Stimulated activated CD4-positive, alpha-beta T cell treated with anti-CD3 and anti-CD28 coated beads, Interleukin-4, amount 100 ng/mL, for 24 hours (primary cell): ENCODE measurements around the gene EGFR.

Experiments used
- DNase-seq: peaks from one replicate; pipeline ENCODE4 v3.0.0-alpha.2; 2020

EGFR gene

DNA sequence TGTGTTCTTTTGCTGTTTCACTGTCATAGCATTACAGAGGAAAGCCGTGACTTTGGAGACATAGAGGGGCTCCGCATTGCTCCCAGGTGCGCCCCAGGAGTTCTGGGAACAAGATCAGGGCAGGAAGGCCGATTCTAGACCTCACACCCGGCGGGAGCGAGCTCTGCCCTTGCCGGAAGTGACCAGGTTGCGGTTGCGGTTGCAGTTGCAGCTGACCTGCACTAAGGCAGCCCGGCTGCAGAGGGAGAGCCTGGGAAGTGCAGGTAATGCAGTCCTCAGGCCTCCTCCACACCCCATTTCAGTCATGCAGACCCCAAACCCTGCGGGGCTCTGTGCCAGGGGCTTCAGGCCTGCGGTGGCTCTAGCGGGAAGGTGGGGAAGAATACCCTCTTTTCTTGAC, 216.3 kb downstream of the EGFR start:
- DNase-seq: no peak

DNA sequence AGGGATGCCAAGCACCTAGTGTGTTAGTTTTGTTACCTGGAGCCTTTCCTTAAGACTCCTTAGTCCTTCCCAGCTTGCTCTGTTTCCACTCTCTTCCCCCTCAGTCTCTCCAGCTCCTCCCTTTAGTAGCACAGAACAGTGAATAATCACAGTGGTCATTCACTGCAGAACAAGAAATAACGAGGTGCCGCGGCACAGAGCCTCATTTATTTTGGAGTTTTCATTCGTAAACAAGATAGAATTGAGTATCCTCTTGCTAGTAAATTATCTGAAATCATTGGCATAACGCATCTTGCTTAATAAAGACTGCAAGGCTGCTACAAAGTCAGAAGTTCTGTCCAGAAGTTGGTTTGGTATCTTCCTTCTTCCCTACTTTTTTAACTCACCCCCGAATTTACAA, 217.0 kb downstream of the EGFR start:
- DNase-seq: no peak

DNA sequence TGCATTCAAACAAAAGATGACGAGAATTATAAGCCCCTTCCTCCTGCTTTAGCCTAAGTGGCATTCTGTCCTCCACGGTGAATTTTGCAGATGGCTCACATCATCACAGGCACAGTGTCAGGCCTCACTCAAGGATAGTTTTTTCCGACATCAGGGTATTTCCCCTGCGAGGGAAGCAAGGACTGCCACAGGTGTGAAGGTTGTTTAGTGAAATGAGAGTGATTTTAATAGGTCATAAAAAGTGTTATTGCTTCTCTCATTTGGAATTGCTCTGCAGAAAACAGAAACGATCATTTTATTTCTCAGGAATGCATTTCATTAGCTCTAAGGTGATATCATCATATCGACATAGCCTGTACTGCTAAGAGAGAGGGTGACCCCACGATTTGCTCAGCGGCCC, 217.7 kb downstream of the EGFR start:
- no peak for DNase-seq

DNA sequence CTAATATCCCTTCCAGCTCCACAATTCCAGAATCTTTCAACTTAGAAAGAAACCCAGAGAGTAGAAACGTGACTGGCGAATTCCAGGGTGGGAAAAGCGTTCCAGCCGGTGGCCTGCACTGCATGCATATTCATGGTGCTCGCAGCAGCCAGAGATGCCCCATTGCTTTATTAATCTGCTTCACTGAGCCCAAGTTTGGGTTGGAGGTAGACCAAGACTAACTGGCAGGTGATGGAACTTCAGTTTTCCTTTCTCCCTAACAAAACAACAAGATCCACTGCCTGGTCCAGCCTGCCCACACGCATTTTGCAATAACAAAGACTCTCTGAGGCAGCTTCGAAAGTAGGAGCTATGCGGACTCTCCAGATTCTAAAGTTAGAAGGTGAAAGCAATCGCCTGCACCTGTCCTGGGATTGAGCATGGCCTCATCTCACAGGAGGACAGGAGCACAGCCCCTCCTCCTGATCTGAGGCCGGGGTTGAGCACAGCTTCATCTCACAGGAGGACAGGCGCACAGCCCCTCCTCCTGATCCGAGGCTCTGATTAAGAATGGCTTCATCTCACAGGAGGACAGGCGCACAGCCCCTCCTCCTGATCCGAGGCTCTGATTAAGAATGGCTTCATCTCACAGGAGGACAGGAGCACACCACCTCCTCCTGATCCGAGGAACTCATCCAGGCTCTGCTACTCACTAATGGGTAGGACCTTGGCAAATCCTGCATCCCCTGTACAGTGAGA, 218.5 kb downstream of the EGFR start:
- no peak for DNase-seq

DNA sequence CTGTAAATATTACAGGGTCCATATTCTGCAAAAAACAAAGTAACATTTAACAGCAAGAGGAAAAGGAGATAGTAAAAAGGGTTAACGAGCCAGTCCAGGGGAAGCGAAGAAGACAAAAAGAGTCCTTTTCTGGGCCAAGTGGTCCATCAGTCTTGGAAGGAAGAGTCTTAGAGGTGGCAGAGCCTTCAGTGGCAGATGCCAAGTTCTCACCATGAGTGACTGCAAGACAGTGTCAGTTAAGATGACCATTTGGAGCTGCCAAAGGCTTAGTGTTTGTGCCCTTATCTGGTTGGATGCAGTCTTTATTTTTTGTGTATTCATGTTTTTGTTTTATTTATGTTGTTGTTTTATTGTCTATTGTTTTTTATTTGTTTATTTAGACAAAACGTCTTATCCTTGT, 220.6 kb downstream of the EGFR start:
- no peak for DNase-seq

DNA sequence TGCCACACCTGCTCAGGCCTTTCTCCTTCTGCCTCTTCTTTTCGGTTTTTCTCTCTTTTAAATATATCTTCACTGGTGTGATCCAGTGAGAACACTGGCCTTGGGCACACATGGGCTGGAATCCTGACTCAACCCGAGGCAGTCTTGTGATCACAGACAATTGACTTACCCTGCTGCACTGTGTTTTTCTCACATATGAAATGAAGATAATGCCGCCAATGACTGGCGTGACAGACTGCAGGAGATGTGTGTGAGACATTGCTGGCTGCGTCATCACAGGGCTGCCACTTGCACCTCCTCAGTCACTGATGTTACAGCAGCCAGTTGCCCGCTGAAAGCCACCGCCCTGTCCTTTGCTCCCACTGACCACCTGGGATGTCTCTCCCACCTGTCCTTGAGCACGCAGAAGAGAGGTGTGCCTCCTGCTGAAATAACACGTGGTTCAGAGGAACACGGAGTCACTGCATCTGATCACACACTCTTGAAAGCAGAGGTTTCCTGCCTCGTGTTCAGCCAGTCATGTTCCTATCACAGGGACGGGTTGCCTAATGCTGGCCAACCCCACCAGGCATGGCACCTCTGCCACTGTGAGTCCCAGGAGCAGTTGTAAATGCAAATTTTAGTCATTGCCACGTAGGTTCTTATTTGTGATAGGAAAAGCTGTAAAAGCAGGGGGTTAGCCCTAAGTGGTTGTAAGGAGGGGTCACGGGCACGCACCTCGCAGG, 221.8 kb downstream of the EGFR start:
- DNase-seq: no peak

DNA sequence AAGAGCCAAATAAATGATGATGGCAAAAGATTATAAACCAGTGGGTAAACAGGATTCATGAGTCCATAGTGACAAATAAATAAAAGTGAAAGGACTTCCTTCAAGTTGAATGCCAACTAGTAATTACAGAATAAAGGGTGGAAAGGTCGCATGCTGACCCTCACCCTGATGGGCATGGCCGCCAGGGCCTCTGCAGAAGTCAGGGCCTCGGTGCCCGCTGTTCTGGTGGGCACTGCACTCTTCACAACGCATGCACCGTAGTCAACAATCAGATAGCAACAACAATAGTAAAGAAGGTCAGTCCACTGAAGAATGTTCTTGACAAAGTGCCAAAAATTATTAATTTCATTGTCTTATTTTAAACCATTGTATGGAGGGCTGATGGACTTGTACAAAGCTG, 223.1 kb downstream of the EGFR start:
- no peak for DNase-seq

DNA sequence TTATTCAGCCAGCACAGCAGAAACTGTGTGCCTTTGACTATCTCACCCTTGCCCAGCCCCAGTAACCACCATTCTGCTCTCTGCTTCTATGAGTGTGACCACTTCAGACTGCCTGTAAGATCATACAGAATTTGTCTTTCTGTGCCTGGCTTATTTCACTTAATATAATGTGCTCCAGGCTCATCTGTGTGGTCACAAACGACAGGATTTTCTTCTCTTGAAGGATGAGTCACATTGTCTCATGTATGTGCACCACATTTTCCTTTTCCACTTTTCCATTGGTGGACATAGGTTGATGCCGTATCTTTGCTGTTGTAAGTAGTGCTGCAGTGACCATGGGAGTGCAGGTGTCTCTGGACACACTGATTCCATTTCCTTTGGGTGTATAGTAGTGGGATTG, 223.8 kb downstream of the EGFR start:
- DNase-seq: no peak

DNA sequence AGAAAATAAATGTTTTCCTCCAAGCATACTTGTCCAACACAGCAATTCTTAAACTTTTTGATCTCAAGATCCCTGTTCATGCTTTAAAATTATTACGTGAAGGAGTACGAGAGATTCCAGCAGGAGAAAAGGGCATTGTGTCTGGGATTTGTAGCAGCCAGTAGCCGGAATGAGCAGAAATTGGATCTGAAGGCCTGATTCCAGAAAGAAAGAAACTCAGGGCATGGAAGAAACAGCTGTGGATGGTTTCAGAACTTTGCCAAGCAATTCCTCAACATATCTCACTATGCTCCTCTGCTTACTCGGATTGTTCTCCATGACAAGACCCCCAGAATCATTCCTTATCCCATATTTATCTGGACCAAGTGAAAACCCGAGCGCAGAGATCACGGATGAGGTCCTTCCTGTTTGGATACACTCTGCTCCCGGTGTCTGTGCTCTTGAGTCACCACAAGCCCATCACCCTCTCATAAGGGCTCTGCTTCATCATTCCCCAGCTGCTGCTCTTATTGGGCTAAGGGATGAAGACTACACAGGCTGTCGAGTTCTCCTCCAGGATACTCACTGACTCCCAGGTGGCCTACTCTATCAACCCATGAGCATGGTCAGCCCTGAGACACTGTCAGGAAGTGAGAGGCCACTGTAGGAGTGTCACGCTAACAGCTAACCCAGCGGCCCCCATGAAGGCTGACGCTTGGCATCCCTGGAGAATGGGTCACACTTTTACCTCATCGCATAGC, 225.4 kb downstream of the EGFR start:
- no peak for DNase-seq

DNA sequence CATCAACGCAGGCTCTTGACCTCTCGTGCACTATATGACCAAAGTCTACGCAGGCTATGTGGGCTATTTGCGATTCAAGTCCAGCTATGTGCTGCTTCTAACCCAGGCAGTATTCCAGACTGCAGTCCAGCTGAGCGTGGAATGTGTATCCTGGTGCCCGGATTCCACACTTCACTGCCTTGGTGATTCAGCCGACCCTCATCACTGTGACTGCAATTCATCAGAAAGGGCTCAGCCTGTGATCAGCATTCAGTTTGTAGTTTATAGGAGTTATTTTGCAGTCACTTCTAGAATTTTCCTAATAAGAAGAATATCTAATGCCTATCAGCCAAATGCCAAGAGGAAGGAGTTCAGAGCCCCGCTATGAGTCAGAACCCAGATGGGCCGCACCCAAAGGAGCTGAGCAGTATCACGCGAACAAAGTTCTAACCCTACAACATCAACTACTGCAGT, 226.5 kb downstream of the EGFR start:
- no peak for DNase-seq

DNA sequence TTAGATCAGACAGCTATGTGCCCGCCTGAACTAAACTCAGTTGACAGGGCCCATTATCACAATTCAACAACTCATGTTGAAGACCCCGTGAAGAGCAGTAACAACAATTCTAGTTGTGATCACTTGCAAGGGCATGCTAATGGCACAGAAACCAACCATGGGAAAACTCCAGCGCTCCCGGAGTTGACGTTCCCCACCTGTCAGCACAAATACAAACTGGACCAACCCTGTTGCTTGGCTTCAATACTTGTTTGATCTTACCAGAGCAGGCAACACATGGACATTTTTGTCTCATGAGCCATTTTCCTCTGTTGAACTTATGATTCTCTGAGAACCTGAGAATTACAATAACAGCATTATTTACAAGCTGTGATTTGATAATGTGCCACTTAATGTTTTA, 227.4 kb downstream of the EGFR start:
- no peak for DNase-seq

DNA sequence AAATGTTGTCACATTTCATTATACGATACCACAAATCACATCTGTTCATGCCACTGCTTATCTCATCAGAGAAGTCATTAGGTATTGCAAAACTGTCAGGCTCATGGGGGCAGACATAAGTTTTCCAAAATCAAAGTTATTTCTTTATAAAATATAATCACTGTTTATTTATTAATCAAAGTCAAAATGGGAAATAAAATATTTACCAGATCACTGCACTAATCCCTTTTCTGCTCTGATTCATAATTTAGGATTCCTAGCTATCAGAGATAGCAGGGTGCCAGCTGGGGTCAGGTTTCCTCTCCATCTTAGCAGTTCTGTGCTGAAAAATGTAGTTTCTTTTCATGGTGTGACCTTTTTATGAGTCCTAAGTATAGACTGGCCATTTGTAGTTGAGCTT, 228.6 kb downstream of the EGFR start:
- no peak for DNase-seq

DNA sequence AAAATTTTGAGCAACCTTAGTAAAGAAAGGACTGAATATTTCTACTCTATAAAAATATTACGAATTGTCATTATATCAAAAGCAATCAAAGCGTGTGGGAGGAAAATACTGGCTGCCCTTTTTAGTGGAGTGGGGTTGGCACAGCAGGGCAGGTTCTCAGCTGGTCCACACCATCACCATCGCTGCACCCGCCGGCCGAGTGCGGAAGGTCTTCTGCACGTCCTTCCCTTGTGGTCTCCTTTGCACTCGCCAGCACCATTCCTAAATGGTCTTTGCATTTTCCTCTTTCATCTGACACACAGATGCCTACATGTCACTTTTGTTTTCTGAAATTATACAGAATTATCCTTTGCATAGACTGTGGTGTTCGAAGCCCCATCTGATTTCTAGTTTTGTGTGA, 229.7 kb downstream of the EGFR start:
- DNase-seq: no peak

DNA sequence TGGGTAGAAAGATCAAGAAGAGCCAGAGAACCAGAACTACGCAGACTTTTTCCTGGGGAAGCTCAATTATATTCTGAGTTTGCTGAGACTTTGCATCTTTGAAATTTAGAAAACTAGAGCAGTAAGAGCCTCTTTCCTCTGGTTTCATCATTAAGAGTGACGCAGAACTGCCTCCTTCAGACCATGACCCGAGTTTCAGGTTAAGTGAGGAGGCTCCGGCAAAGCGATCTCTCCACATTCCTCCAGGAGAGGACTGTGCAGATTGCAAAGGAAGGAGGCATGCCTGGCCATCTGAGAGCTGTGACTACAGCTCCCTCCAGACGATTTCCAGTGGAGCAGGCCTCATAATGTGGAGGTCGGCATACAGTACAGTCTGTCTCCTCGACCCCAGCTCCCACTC, 230.5 kb downstream of the EGFR start:
- DNase-seq: no peak

DNA sequence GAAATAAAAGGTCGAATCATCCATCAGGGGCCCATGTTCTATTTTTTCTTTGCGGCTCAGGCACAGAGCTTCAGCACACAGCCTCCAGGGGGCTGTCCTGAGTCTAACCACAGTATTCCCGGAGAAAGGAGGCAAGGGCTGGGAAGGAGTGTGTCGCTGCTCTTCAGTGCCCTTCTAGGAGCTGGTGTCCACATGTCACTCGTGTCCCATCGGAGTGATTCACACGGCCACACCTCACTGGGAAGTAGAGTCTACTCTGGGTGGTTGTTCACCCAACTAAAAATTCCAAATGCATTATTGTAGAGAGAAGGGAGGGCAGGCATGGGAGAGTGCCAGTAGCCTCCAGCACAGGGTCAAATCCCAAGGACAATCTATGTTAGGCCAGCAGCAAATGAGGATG, 231.5 kb downstream of the EGFR start:
- DNase-seq: no peak

DNA sequence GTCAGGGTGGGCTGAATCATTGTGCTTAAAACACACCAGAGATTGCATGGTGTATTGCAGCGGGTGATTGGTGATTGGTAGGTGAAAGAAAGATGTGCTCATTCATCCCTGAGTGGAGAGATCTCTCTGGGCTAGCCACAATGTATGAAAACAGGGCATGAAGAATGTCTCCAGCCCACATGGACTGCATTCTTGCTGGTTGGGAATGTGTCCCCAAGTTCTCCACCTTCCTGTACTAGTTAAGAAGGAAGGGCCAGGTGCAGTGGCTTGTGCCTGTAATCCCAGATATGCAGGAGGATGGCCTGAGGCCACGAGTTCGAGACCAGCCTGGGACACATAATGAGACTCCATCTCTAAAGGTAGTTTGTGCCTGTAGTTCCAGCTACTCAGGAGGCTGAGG, 232.5 kb downstream of the EGFR start:
- no peak for DNase-seq

DNA sequence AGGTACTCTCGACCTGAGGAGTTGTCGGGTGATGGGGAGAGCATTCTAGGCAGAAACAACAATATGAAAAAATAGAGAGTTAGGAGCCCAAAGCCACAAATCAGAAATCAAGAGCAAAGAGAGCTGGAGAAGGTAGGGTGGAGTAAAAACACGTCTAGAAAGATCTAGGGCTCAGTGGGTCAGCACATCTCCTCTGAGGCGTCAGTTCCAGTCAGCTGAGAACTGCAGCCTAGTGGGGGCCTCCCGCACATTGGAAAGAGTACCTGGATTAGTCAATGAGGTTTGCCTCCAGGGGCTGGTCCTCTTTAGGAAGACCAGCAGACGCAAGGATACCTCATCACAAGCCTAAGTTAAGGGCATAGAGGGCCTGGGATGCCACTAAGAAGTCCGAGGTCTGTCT, 233.1 kb downstream of the EGFR start:
- DNase-seq: no peak

DNA sequence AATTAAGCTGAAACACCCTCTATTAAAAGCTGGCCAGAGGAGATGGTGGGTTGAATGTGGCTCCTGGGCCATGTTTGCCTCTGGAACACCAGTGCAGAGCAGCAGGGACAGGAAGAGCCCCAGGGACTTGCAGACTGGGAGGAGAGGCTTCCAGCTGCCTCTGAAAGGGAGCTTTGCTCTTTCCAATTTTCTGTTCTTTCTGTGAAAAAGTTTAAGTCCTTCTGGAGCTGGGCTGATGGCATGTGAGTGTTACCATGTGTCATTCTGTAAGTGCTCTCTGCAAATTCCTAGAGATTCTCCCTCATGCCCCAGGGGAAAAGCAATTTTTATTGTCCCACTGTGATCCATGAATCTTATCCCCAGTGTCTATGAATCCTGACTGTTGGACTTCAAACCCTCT, 233.6 kb downstream of the EGFR start:
- no peak for DNase-seq

DNA sequence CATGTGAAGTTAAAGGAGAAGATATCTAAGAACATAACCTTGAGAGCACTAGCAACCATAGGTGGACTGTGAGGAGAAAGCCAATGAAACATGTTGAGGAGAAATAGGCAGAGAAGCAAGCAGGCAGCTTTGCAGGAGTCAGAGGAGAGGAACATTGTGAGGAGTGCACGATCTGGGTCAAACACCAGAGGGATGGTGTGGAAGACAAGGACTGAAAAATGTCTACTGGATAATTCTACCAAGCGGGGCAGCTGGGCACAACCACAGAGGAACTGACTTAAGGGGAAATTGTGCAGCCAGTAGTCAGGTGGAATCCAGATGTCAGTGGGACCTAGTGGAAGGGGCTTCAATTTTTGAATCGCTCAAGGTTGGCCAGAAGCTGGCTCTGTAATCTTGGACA, 234.4 kb downstream of the EGFR start:
- DNase-seq: no peak

DNA sequence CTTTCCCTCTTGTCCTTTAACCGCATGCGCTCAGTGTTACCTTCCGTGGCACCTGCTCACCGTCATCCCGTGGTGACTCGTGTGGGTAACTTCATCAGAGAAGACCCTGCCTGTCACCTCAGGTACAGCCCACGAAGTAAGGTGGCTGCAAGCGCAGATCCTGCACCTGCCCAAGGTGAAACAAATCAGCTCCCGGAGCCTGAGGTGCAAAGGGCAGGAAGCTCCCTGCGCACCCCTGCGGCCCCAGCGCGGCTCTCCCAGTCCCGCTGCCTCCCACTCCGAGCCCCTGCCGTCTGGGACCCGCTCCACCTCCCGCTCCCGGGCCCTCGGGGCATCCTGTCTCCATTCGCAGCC, 235.4 kb downstream of the EGFR start:
- no peak for DNase-seq

DNA sequence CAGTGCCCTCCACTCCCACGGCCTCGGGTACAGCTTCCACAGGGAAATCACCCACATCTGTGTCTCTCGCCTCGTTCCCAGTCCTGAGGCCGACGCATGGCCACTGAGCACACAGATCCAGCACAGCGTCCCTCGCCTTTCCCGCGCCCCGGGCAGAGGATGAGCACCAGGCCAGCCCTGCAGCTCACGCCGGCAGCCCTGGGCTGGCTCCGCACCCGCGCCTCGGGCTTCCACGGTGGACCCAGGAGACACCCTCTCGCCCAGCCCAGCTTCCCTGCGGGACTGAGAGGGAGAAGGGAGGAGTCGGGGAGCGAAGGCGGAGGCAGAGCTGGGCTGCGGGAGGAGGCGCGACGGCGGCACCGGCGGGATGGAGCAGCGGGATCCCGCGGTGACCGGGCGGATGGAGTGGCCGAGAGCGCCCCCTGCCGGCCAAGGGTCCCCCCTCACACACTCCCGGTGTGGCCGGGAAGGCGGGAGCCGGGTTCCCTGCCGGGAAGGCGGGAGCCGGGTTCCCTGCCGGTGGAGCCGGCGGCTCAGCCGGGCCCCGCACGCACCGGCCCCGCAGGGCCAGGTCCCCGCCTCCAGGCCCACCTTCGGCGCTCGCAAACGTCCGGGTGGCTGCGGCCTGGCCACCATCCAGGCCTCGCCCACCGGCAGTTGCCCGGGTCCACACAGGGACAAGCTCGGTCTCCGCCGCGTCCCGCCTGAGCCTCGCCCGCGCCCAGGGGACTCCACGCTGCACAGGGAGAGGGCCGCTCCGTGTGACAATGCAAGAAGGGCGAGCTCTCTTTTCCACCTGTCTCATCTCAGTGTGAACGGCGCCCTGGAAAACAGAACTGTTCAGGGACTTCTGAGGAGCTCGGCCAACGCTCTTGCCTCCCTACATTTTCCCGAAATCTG, 236.0 kb downstream of the EGFR start:
- DNase-seq: peak; percentile 69

DNA sequence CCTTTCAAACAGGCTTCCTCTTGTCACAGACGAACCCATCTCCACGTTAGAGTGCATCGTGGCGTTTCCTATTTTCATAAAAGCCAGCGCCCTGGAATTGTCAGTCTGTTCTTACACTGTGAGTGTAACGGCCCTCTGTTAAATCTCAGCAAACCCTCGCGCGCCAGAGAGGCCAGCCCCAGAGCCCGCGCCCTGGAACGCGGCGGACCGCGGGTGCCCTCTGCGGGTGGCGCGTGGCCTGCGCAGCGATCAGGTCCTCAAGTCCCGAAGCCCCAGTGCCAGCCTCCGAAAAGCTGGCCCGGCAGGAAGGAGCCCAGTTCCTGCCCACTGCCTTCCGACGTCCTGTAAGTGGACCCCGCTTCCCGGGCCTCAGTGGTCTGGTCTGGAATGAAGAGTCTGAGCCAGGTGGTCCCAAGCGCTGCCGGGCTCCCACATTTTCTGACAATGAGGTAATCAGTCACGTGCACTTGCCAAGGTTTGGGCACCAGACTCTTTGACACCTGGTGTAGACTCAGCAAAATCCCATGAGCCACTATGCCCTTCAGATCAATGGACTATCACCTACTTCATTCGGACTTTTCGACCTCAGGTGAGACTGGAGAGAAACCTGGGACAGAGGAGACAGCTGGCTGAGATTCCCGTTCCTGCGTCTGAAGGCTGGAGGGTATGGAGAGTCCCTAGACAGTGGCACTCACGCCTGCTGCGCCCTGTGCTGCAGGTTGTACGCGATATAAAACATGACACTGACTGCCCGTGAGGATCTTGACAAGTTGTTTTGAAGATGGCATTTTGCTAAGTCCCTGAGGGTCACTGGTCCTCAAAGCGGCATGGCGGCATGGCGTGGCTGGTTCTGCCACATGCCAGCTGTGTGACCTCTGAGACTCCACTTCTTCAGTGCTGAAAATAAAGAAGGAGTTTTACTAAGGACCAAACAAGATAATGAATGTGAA, 237.0 kb downstream of the EGFR start:
- peak; percentile 72 for DNase-seq
